GM18873 (cell line): ENCODE measurements around the gene HCST.
"Not testable (repeated sequence)": the region's sequence is repeated elsewhere in the genome, so short reads cannot be mapped to it uniquely, and the experiment has no call there.

Experiments
- ATAC-seq: cut with Tn5 transposase; IDR thresholded peaks from one replicate; pipeline ENCODE4 v1.9.1; 2021; ENCODE audit warnings: mild to moderate bottlenecking, moderate library complexity, moderate number of reproducible peaks; ENCODE audit not compliant: unreplicated experiment, low FRiP score

The HCST gene

GRCh38 chr19:35903550-35904179 is 1.3 kb downstream of the HCST start:
- ATAC-seq, result peak; percentile 37

GRCh38 chr19:35904311-35905068 is 2.2 kb downstream of the HCST start:
- ATAC-seq, result no peak

GRCh38 chr19:35905178-35905727 is 2.9 kb downstream of the HCST start:
- no peak for ATAC-seq

- no peak for ATAC-seq
Observed at GRCh38 chr19:35907377-35907745, 5.0 kb downstream of the HCST start.

- ATAC-seq, result no peak
Observed at GRCh38 chr19:35908010-35908441, 5.7 kb downstream of the HCST start, which contains the start of gene TYROBP. Gene TYROBP (minus strand): TSS chr19:35908295. CDS start chr19:35908228, 67 bp downstream.

GRCh38 chr19:35908973-35909683 is 6.8 kb downstream of the HCST start:
- ATAC-seq, result no peak

GRCh38 chr19:35909684-35910035 is 7.3 kb downstream of the HCST start:
- no peak for ATAC-seq

GRCh38 chr19:35910355-35910754 is 8.0 kb downstream of the HCST start:
- ATAC-seq, result not testable (repeated sequence)

GRCh38 chr19:35911173-35911572 is 8.8 kb downstream of the HCST start:
- no peak for ATAC-seq

GRCh38 chr19:35911790-35912189 is 9.5 kb downstream of the HCST start:
- no peak for ATAC-seq

- ATAC-seq, result no peak
Observed at GRCh38 chr19:35913589-35913988, 11.3 kb downstream of the HCST start.

GRCh38 chr19:35915443-35915842 is 13.1 kb downstream of the HCST start:
- no peak for ATAC-seq

- ATAC-seq, result no peak
Observed at GRCh38 chr19:35919306-35919705, 17.0 kb downstream of the HCST start.

GRCh38 chr19:35921012-35921411 is 18.7 kb downstream of the HCST start:
- ATAC-seq, result no peak

- no peak for ATAC-seq
Observed at GRCh38 chr19:35925501-35925900, 23.2 kb downstream of the HCST start.

GRCh38 chr19:35928507-35928906 is 26.2 kb downstream of the HCST start:
- no peak for ATAC-seq

- no peak for ATAC-seq
Observed at GRCh38 chr19:35929876-35930275, 27.5 kb downstream of the HCST start.

GRCh38 chr19:35931161-35931873 is 29.0 kb downstream of the HCST start:
- ATAC-seq, result peak; percentile 88

GRCh38 chr19:35931874-35932202 is 29.5 kb downstream of the HCST start:
- ATAC-seq, result peak; percentile 3

GRCh38 chr19:35932291-35932936 is 30.1 kb downstream of the HCST start:
- no peak for ATAC-seq
